Muscle layer of duodenum (tissue), 2 donors: ENCODE data around the gene CACNA2D2.

ENCODE experiments used
- H3K27ac ChIP-seq: one replicate; pipeline ENCODE4 v1.7.0; 2013; ENCODE audit warnings: mild to moderate bottlenecking, low read length
- H3K27me3 ChIP-seq: one replicate; pipeline ENCODE4 v1.7.0; 2013; ENCODE audit warnings: low read depth, mild to moderate bottlenecking, control low read depth, low read length
- H3K36me3 ChIP-seq, 2 donors: one replicate each; pipeline ENCODE4 v1.7.0; 2013; ENCODE audit warnings: low read length in 2 of 2, control low read depth in 1 of 2, mild to moderate bottlenecking in 1 of 2; ENCODE audit not compliant: insufficient read depth in 2 of 2, control insufficient read depth in 1 of 2
- H3K4me1 ChIP-seq, 2 donors: one replicate each; pipeline ENCODE4 v1.7.0; 2013; ENCODE audit warnings: low read length in 2 of 2, mild to moderate bottlenecking in 2 of 2, control low read depth in 1 of 2, moderate library complexity in 1 of 2; ENCODE audit not compliant: insufficient read depth in 2 of 2, control insufficient read depth in 1 of 2
- H3K4me3 ChIP-seq, 2 donors: one replicate each; pipeline ENCODE4 v1.7.0; 2013; ENCODE audit warnings: low read length in 2 of 2, low read depth in 1 of 2, mild to moderate bottlenecking in 1 of 2
- H3K9me3 ChIP-seq, 2 donors: one replicate each; pipeline ENCODE4 v1.7.0; 2013; ENCODE audit warnings: low read length in 2 of 2, control low read depth in 1 of 2, mild to moderate bottlenecking in 1 of 2; ENCODE audit not compliant: control insufficient read depth in 1 of 2
- donor health status: healthy.

CACNA2D2 gene

GRCh38 chr3:50417637-50418033, 85.8 kb downstream of the CACNA2D2 start:
- Histone ChIP-seq H3K36me3 (no peaks in the 10 kb centered on the region), H3K27me3 (no peaks in the 10 kb centered on the region), H3K4me3 (no peak overlapping the region), H3K9me3 (no peaks in the 10 kb centered on the region), H3K27ac (no peak overlapping the region), H3K4me1 (no peaks in the 10 kb centered on the region)

GRCh38 chr3:50416736-50417636, 86.4 kb downstream of the CACNA2D2 start:
- Histone ChIP-seq H3K27me3 (no peaks in the 10 kb centered on the region), H3K27ac (no peak overlapping the region), H3K4me1 (no peaks in the 10 kb centered on the region), H3K36me3 (no peaks in the 10 kb centered on the region), H3K4me3 (no peak overlapping the region), H3K9me3 (no peaks in the 10 kb centered on the region)

GRCh38 chr3:50415816-50416215, 87.6 kb downstream of the CACNA2D2 start:
- H3K27ac ChIP-seq = no peak overlapping the region
- no peak overlapping the region for H3K4me3 ChIP-seq
- H3K4me1 ChIP-seq = no peaks in the 10 kb centered on the region
- no peaks in the 10 kb centered on the region for H3K9me3 ChIP-seq
- H3K36me3 ChIP-seq = no peaks in the 10 kb centered on the region
- no peaks in the 10 kb centered on the region for H3K27me3 ChIP-seq

DNA sequence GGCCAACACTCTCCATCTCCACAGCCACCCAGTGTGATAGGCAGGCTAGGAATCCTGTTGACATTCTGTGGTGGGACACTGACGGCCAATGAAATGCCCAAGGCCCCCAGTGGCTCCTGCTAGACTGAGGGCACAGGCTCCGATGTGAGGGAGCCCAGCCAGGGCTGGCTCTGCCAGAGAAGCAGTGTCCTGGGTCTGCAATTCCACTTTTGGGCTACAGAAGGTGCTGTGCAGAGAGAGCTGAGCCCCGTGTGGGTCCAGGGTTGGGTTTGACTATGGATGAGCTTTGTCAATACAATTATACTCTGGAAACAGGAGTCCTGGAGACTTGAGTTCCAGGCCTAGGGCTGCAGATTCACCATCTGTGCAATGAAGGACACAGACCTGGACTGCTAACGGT, 88.4 kb downstream of the CACNA2D2 start:
- H3K36me3 ChIP-seq = no peaks in the 10 kb centered on the region
- H3K4me3 ChIP-seq = no peak overlapping the region
- H3K4me1 ChIP-seq = no peaks in the 10 kb centered on the region
- no peaks in the 10 kb centered on the region for H3K9me3 ChIP-seq
- no peak overlapping the region for H3K27ac ChIP-seq
- H3K27me3 ChIP-seq = no peaks in the 10 kb centered on the region

DNA sequence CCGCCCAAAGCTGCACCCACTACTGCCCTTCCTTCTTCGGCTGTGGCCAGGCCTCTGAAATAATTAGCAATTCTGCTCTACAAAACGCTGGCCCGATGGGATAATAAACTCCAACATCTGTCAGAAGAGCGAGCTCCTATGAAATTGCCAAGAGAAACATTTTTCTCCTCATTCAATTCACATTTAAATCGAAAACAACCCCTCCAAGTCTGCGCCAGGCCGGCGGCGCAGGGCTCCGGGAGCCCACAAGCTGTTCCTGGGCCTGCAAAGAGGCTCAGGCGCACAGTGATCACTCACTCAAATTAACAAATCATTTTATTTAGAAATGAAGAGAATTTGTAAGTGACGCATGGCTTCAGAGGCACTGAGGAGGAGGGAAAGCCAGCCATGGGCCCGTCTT, 88.8 kb downstream of the CACNA2D2 start:
- Histone ChIP-seq H3K27ac (no peak overlapping the region), H3K36me3 (no peaks in the 10 kb centered on the region), H3K27me3 (no peaks in the 10 kb centered on the region), H3K4me3 (no peak overlapping the region), H3K9me3 (no peaks in the 10 kb centered on the region), H3K4me1 (no peaks in the 10 kb centered on the region)

DNA sequence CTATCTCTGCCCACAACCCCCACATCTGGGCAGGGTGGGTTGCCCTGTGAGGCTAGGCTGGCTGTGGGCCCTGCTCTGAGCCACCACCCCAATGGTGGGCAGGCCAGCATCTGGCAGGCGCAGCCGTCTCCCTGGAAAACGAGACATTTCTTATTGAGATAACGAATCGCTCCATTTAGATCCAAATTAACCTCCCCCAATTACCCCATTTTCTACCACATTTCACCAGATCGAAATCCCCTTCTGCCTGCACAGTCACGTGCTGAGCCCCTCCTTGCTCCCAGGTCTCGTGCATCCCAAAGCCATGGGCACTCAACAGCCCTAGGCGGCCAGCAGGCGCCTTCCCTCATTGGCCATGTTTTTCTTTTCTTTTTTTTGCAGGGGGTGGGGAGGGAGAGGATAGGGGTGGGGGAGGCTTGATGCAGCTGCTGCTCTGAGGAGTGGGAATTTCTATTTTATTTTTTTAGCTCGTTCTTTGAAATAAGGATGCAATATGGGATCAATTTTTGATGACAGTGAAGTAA, 91.1 kb downstream of the CACNA2D2 start:
- Histone ChIP-seq H3K36me3 (no peaks in the 10 kb centered on the region), H3K4me3 (no peak overlapping the region), H3K9me3 (no peaks in the 10 kb centered on the region), H3K27ac (no peak overlapping the region), H3K4me1 (no peaks in the 10 kb centered on the region), H3K27me3 (no peaks in the 10 kb centered on the region)

- Histone ChIP-seq H3K4me3 (no peak overlapping the region), H3K4me1 (no peaks in the 10 kb centered on the region), H3K36me3 (no peaks in the 10 kb centered on the region), H3K9me3 (no peaks in the 10 kb centered on the region), H3K27me3 (no peaks in the 10 kb centered on the region), H3K27ac (no peak overlapping the region)
Observed at GRCh38 chr3:50411229-50411628, 92.2 kb downstream of the CACNA2D2 start.

DNA sequence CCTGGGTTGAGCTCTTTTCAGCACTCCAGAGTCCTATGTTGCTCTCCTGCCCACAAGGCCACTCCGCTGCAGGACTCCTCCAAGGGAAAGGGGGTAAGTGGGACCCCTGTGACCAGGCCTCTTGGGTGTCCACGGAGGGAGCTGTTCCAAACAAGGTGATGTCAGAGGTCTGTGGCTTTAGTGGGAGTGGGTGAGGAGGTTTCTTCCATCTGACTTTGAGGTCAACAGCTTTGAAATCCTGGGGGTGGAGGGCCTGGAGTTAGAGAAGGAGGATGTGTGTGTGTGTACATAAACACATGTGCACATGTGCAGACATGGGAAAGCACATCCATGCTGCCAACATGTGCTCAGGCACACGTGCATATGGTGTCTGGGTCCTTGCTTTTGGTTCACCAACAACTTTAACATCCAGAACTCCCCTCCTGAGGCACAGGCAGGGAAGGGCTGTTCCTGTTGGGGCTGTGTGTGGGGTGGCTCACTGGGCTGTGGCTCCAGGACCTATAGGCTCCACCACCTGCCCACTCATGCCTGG, 92.8 kb downstream of the CACNA2D2 start:
- no peaks in the 10 kb centered on the region for H3K36me3 ChIP-seq
- H3K9me3 ChIP-seq = no peaks in the 10 kb centered on the region
- H3K4me3 ChIP-seq = no peak overlapping the region
- no peaks in the 10 kb centered on the region for H3K27me3 ChIP-seq
- no peak overlapping the region for H3K27ac ChIP-seq
- no peaks in the 10 kb centered on the region for H3K4me1 ChIP-seq

- H3K27me3 ChIP-seq = no peaks in the 10 kb centered on the region
Observed at GRCh38 chr3:50410185-50410584, 93.2 kb downstream of the CACNA2D2 start.

DNA sequence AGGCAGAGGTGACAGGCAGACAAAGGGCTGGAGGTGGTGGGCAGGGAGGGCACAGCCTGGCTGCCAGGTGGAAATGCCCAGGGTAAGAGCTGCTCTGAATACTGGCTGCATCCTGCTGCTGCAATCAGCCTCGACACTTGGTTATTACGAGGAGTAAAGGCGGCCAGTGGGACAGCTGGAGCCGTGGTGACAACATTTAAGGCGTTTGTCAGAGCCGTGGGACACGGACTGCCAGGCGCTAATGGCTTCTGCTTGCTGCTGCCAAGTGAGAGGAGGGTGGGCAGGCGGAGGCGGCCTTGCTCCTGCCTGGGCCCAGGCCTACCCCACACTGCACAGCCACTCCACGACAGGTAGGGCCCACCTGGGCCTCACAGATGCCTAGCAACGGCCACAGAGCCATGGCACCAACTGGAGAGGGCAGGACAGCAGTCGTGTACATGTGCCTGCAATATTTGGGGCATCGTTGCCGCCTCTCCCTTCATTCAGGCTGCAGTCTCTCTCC, 94.9 kb downstream of the CACNA2D2 start:
- Histone ChIP-seq H3K27ac (no peak overlapping the region), H3K9me3 (no peaks in the 10 kb centered on the region), H3K27me3 (no peaks in the 10 kb centered on the region), H3K4me1 (no peaks in the 10 kb centered on the region), H3K36me3 (no peaks in the 10 kb centered on the region), H3K4me3 (no peak overlapping the region)

More at GRCh38 chr3:50410185-50410584, 93.2 kb downstream of the CACNA2D2 start:
- no peaks in the 10 kb centered on the region for H3K4me1 ChIP-seq
- no peak overlapping the region for H3K27ac ChIP-seq
- no peak overlapping the region for H3K4me3 ChIP-seq
- no peaks in the 10 kb centered on the region for H3K36me3 ChIP-seq
- no peaks in the 10 kb centered on the region for H3K9me3 ChIP-seq

GRCh38 chr3:50406487-50406886, 96.9 kb downstream of the CACNA2D2 start:
- no peaks in the 10 kb centered on the region for H3K9me3 ChIP-seq
- no peaks in the 10 kb centered on the region for H3K27me3 ChIP-seq
- no peaks in the 10 kb centered on the region for H3K4me1 ChIP-seq
- no peaks in the 10 kb centered on the region for H3K36me3 ChIP-seq
- no peak overlapping the region for H3K4me3 ChIP-seq
- no peak overlapping the region for H3K27ac ChIP-seq
